ENCODE measurements around the gene ZNF106.

- TF ChIP-seq POLR2A (IDR thresholded peaks at IDR 0.05) (peak in 1 of 2 donors; percentile 50), CTCF (IDR thresholded peaks at IDR 0.05 in 4 of 5, conservative IDR thresholded peaks at IDR 0.05 in 1 of 5) (no peak)
These were observed 43.3 kb downstream of the ZNF106 start for GRCh38 chr15:42447599-42447998.
